ENCODE measurements around the gene PKNOX1. TPM values are rescaled to one million over a fixed set of nuclear protein-coding genes. Genes with fewer than 3 reads are reported as not detected.

Gene PKNOX1
- total RNA-seq, 1 experiment from 2014 or later, result 12.7 TPM

- H3K4me3 ChIP-seq (replicated peaks in 1 of 2; ENCODE audit: low read depth in 1 of 2, low read length in 2 of 2), result no peak overlapping the region
- ChIA-PET RAD21 (ENCODE audit: low non-redundant PET in 1 of 2, low total read pairs in 2 of 2, uncharacterized antibody in 2 of 2, unreplicated experiment in 2 of 2) (no interaction called here), POLR2A (no interaction called here), CTCF (no interaction called here)
- no peak overlapping the region for H2AFZ ChIP-seq (ENCODE audit: low read depth, low read length, poor library complexity, severe bottlenecking)
- no TSS peak for BruUV-seq (replicated peaks)
- H3K36me3 ChIP-seq (ENCODE audit: control insufficient read depth in 1 of 2, insufficient read depth in 2 of 2, low read length in 2 of 2), result no peaks in the 10 kb centered on the region
- H3K79me2 ChIP-seq (ENCODE audit: insufficient read depth, low read length), result peaks cover 18% of the 10 kb centered on the region
- H3K9me2 ChIP-seq (ENCODE audit: insufficient read depth), result no peaks in the 10 kb centered on the region
- H3K4me2 ChIP-seq (ENCODE audit: low read length), result no peak overlapping the region; the same call in 1 of the 2 replicates
- intact Hi-C loops (cut with micrococcal nuclease), result no loop called here
- H4K20me1 ChIP-seq (ENCODE audit: insufficient read depth), result no peaks in the 10 kb centered on the region
- H3K4me1 ChIP-seq (ENCODE audit: control insufficient read depth in 1 of 2, insufficient read depth in 2 of 2, low read length in 2 of 2), result peaks cover 3 to 10% of the 10 kb centered on the region in 2 experiments; a peak in 2 of 4 replicates
- DNase-seq (ENCODE audit: low read depth, low spot score) (no peak), ATAC-seq (peak; percentile 30; the same call in 1 of the 2 replicates)
- H3K9ac ChIP-seq (ENCODE audit: low read length), result no peak overlapping the region
- no peaks in the 10 kb centered on the region for H3K9me3 ChIP-seq (ENCODE audit: control insufficient read depth in 1 of 2, insufficient read depth in 1 of 2, low read depth in 1 of 2, low read length in 2 of 2)
- no peak overlapping the region for H3K27ac ChIP-seq (ENCODE audit: low read depth, low read length)
- TF ChIP-seq TCF7L2 (IDR thresholded peaks at IDR 0.05; ENCODE audit: borderline replicate concordance, extremely low read depth, insufficient read depth, insufficient read length) (no peak), POLR2AphosphoS5 (IDR thresholded peaks at IDR 0.05; ENCODE audit: low read depth, low read length) (no peak), ELF1 (IDR thresholded peaks at IDR 0.05; ENCODE audit: borderline replicate concordance, low read depth) (no peak), YY1 (IDR thresholded peaks at IDR 0.05; ENCODE audit: extremely low read depth, insufficient replicate concordance, low read depth, low read length) (no peak), REST (IDR thresholded peaks at IDR 0.05; ENCODE audit: low read depth) (no peak), SIN3A (IDR thresholded peaks at IDR 0.05; ENCODE audit: low read depth) (no peak), EZH2phosphoT487 (IDR thresholded peaks at IDR 0.05; ENCODE audit: borderline replicate concordance) (no peak), JUND (IDR thresholded peaks at IDR 0.05) (no peak), SRF (IDR thresholded peaks at IDR 0.05; ENCODE audit: low read depth) (no peak), POLR2A (IDR thresholded peaks at IDR 0.05; ENCODE audit: borderline replicate concordance, extremely low read depth, insufficient read depth, insufficient read length) (no peak), ZBTB33 (IDR thresholded peaks at IDR 0.05; ENCODE audit: extremely low read depth, insufficient replicate concordance, low read length) (no peak), CBX3 (IDR thresholded peaks at IDR 0.05; ENCODE audit: low read depth) (no peak), CEBPB (IDR thresholded peaks at IDR 0.05; ENCODE audit: low read depth) (no peak), EGR1 (IDR thresholded peaks at IDR 0.05; ENCODE audit: low read depth) (no peak), EZH2 (IDR thresholded peaks at IDR 0.05) (no peak), FOSL1 (IDR thresholded peaks at IDR 0.05; ENCODE audit: low read depth) (no peak)
- no peaks in the 10 kb centered on the region for H3K27me3 ChIP-seq (ENCODE audit: insufficient read depth, low read length)
These were observed 11.9 kb downstream of the PKNOX1 start for GRCh38 chr21:42986125-42986783.

All from HCT116 (cell line).